ENCODE data around the gene CAPZB.

The CAPZB gene

GRCh38 chr1:19393046-19393445 is 92.3 kb downstream of the CAPZB start:
- H3K27ac ChIP-seq: no peak overlapping the region
- DNase-seq (ENCODE audit: low read depth, low spot score): no peak

DNA sequence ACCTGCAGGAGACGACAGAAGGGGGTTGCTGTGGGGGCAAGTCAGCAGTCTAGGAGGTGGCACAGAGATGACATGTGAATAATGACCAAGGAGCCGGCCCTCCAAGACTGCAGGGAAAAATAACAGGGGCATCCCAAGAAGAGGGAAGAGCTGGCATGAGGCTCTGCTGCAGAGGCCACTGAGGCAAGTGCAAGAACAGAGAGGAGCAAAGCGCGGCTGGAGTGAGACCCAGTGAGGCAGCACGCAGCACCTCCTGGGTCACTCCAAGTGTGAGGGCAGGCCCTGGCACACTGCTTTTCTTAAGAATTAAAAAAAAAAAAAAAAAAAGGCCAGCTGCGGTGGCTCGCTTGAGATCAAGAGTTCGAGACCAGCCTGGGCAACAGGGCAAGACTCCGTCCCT is 93.1 kb downstream of the CAPZB start:
- no peak overlapping the region for H3K27ac ChIP-seq
- no peak for DNase-seq (ENCODE audit: low read depth, low spot score)

DNA sequence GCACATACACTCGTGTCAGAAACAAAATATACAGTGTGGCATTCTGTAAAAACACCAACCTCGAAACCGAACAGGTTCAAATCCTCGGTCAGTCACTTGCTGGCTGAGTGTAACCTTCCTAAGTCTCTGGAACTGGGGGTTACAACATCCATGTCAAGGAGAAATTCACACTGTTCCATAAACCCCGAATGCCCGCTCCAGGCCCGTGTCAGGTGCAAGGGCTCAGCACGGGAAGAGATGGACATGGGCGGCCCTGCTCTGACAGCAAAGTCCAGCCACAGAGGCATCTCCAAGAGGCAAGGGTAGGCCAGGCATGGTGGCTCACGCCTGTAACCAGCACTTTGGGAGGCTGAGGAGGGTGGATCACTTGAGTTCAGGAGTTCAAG is 93.8 kb downstream of the CAPZB start:
- no peak overlapping the region for H3K27ac ChIP-seq
- no peak for DNase-seq (ENCODE audit: low read depth, low spot score)

DNA sequence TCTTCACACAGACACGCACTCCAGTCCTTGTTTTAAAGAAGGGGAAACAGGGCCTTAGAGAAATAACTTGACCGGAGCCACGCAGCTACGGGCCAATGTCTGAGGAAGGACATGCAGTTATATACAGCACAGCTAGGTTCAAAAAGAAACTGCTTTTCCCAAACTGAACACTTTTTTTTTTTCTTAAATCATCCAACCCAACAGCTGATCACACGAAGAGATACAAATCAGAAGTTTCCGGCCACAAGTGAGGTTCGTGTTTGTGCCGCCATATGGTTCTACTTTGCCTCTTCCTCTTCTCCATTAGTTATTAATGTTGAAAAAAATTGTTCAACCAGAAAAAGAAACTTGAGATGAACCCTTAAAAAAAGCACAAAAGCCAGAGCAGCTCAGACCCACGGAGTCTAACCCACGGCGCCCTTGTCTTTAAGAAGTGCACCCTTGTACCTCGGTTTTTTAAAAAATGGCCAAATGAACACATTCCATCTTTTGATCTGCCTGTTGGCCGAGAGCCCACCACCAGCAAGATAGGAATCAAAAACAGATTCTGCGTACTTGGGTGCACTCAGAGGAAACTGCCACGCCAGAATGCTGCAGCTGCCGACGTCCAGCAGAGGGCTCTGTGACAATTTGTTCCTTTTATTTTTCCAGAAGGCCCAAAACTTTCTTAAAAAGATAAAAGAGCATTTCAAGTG is 94.3 kb downstream of the CAPZB start:
- DNase-seq (ENCODE audit: low read depth, low spot score): no peak
- H3K27ac ChIP-seq: no peak overlapping the region

DNA sequence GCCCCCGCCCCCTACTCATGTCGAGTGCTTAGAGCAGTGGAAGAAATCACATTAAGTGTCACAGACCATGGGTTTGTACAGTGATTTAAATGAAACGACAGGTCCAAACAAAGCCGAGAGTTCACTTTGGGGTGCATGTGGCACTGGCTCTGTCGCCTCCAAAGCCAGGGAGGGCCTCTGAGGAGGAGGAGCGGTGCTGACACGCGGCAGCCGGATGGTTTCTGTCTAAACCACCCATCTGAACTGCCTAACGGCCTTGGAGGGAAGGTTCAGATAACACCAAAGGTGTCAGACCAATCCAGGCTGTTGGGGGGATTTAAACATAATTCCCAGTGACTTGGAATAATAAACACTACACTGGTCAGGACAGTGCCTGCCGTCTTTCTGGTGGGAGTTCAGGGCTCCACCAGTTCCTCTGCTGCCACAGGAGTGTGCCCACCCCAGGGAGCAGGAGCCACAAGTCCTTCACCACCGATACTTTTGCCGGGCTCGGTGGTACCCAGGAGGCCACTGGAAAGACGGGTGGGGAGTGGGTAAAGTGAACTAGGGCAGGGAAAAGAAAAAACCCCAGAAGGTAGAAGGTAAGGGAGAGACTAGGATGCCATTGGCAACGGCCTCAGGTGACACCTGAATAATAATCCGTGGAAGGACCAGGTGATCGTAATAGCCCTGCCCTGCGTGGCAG is 95.0 kb downstream of the CAPZB start:
- no peak overlapping the region for H3K27ac ChIP-seq
- no peak for DNase-seq (ENCODE audit: low read depth, low spot score)

GRCh38 chr1:19388980-19389379 is 96.4 kb downstream of the CAPZB start:
- no peak overlapping the region for H3K27ac ChIP-seq
- no peak for DNase-seq (ENCODE audit: low read depth, low spot score)

- DNase-seq (ENCODE audit: low read depth, low spot score): no peak
- H3K27ac ChIP-seq: no peak overlapping the region
Observed at GRCh38 chr1:19387045-19387467, 98.3 kb downstream of the CAPZB start.

DNA sequence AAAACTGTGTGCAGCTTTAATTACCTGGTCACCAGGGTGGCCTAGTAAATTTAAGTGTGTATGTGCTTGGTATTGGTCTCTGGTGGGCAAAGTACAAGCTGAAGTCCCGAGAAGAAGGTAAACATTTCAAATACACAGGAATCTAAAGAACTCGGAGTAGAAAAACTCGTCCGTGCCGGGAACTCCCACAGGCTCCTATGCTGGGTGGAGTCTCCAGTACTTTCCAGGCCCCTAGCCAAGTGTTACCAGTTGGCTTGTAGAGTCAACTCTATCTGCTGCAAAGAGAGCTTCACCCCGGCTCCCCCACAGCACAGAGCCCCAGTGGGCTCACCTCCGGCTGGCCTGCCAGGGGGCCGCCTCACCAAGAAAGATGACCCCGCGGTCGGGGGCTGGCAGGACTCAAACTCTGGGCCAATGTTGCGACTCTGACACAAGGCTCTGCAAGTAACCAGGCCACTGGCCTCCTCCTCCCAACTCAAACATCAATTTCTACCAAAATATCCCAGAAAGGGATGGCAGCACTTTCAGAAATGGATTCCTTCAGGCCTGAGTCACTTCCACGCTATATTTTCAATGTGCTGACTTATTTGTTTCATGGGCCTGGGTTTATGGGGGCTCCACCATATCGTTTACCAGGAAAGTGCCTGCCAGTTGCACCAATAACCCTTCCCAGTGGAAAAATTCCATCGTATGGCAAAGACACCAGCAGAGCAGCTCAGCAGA is 99.3 kb downstream of the CAPZB start:
- H3K27ac ChIP-seq: no peak overlapping the region

DNA sequence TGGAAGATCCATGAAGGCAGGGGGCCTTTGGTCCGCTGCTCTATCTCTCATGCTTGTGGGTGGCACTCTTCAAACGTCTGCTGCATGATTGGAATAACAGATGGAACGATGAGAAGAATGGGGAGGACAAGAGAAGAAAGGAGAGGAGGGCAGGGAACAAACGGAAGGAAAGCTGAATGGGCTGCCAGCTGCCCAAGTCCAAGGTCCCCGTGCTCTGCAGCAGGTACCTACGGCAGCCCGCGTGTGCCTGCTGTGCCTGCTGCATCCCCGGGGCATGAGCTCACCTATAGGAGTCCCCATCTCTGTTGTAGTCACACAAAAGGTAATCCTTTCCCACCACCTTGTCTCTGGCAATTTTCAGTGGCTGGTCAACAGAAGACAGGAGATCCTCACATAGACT is 100.1 kb downstream of the CAPZB start:
- DNase-seq (ENCODE audit: low read depth, low spot score): no peak
- H3K27ac ChIP-seq: no peak overlapping the region

More for the DNA sequence above, 99.3 kb downstream of the CAPZB start:
- DNase-seq (ENCODE audit: low read depth, low spot score): no peak

GRCh38 chr1:19384772-19385187 is 100.6 kb downstream of the CAPZB start:
- H3K27ac ChIP-seq: no peak overlapping the region
- DNase-seq (ENCODE audit: low read depth, low spot score): no peak

DNA sequence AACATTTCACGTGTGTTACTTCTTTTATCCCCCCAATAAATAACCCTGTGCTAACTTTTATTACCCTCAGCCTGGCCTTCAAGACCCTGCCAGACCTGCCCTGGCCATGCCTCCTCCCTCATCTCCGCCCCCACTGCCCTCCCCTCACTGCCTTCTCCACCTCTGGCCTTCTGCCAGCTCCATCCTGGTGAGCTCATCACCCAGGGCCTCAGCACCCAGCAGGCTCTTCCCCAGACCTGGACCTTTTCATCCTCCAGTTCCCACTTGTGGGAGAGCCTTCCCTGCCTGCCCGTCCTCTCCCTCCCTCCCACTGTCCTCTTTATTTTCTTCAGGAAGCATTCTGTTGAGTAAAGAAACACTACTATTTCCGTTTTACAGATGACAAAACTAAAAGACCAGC is 101.2 kb downstream of the CAPZB start:
- H3K27ac ChIP-seq: no peak overlapping the region
- DNase-seq (ENCODE audit: low read depth, low spot score): no peak

DNA sequence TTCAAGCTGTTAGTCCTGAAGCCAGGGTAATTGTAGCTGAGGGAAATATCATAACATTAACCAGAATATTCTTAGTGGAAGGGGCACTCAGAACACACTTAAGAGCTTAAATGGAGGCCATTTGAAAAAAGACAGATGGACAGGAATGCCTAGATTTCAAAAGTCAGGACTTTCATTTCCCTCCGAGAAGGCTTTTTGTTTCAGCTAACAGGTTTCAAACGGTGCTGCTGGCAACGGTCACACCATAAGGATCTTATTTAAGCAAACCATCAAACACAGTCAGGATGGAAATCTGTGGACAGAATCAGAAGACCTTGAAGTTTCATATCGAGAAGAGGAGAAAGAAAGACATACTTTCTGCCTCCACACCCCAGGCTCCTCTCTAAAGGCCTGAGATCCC is 103.1 kb downstream of the CAPZB start:
- DNase-seq (ENCODE audit: low read depth, low spot score): no peak
- no peak overlapping the region for H3K27ac ChIP-seq

DNA sequence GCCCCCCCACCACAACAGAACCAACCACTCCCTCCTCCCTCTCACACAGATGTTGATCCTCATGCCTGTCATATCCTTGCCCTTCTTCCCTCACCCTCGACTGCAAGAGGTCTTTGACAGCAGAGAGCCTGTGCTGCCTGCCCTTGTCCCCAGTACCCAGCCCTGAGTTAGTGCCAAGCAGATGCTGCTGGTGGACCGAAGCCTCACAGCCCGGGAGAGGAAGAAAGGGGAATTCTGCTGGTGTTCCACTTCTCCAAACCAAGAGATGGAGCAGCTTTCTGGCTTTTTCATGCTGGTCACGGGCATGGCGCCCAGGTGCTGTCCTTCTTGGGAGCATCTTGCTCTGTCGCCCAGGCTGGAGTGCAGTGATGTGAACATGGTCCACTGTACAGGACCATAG is 104.1 kb downstream of the CAPZB start:
- DNase-seq (ENCODE audit: low read depth, low spot score): no peak

DNA sequence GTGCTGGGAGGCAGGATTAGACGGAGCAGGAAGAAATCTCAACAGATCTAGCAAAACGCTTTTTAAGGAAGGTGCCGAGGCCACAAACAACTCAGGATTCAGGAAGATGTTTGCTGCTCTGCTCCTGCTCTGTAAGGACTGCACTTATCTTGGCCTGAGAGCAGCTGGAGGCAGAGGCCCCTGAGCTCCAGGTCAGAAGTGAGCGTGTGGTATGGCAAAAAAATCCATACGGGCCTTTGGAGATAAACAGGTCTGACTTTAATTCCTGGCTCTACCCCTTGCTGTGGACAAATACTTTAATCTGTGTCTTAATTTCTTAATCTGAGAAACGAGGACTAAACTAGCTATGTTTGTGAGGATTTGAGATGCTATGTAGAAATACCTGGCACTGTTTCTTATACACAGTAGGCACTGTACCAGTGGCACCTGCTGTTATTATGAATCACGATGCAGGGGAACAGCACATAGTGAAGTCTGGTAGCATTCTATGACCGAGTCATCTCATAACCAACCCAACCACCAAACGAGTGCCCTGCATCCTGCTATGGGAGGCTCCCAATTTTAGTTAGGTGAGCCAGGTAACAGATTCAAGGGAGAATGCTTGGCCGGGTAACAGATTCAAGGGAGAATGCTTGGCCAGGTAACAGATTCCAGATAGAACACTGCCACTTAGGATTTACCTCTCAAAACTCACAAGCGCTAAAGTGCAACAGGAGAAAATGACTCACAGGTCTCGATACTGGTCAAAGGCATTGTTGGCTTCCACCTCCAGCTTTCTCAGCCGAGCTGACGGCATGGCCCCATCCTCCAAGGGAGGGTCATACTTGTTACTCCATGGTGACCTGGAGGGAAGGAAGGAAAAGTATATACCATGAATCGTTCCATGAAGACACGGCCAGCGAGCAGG is 107.3 kb downstream of the CAPZB start:
- no peak overlapping the region for H3K27ac ChIP-seq
- DNase-seq (ENCODE audit: low read depth, low spot score): no peak

More for the DNA sequence above, 104.1 kb downstream of the CAPZB start:
- no peak overlapping the region for H3K27ac ChIP-seq

DNA sequence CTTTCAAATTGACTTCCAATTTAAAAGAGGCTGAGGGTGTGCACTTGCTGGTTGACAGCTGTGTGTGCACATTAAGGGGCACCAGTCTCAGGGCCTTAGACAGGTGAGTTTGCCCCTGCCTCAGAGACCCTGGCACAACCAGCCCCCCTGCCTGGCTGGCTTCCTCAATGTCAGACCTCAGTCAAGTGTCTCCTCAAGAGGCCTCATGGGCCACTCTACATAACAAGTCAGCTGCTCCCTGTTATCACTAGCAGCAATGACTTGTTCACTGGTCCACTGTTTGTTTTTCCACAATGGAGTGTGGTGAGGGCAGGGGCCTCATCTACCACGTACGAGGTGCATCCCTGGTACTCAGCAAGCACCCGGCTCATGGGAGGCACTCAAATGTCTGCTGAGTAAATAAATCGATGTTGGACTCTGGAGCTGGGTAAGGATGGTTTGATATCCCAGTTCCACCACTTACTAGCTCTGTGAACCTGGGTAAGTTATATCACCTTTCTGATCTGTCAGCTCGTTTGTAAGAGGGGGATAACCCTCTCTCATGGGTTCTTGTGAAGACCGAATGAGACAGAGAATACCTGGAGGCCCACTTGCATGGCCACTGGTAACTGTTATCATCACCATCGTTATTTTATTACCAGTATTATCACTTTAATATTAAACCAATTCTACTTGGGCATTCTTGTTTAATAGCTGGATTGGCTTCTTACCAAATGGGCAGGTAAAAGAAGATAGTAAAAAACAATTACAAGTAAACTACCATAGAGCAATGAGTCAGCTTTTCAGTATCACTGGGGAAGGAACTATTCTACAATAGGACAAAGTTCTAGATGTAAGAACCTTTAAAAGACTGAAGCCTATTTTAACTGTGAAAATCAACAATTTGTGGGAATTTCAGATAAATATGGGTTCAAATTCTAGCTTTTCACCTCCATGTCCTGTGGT is 108.6 kb downstream of the CAPZB start:
- H3K27ac ChIP-seq: no peak overlapping the region

GRCh38 chr1:19375631-19376400 is 109.5 kb downstream of the CAPZB start:
- no peak overlapping the region for H3K27ac ChIP-seq
- no peak for DNase-seq (ENCODE audit: low read depth, low spot score)

More for the DNA sequence above, 108.6 kb downstream of the CAPZB start:
- DNase-seq (ENCODE audit: low read depth, low spot score): no peak

GRCh38 chr1:19374926-19375325 is 110.4 kb downstream of the CAPZB start:
- H3K27ac ChIP-seq: no peak overlapping the region
- DNase-seq (ENCODE audit: low read depth, low spot score): no peak

GRCh38 chr1:19374083-19374801 is 111.1 kb downstream of the CAPZB start:
- H3K27ac ChIP-seq: no peak overlapping the region
- no peak for DNase-seq (ENCODE audit: low read depth, low spot score)

All from epithelial cell of prostate (primary cell).